Ramos (cell line): ENCODE results near the gene ATG7.
"Not testable (repeated sequence)": the region's sequence is repeated elsewhere in the genome, so short reads cannot be mapped to it uniquely, and the experiment has no call there.

Experiments
- in situ Hi-C: fragments of 300-500 bp; cut with MboI; formaldehyde crosslinking; loops from one replicate; pipeline ENCODE4 v1.14.3; 2022; ENCODE audit warnings: low sequenced_read_pairs; ENCODE audit not compliant: unreplicated experiment

ATG7 gene

DNA sequence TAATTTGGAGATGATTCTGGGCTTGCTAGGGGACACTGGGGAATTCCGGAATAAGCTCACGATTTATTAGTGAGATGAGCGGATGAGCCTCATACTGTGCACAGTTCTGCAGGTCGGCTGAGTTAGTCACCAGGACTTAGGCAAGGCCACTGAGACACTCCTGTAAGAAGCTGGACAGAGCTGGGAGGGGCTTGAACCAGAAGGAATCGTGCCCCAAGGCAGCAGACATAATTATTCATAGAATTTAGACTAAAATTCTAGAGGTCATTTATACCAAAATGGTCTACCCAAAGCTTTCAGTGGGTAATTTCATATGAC, 250.2 kb downstream of the ATG7 start:
- in situ Hi-C loops, result no loop called here

DNA sequence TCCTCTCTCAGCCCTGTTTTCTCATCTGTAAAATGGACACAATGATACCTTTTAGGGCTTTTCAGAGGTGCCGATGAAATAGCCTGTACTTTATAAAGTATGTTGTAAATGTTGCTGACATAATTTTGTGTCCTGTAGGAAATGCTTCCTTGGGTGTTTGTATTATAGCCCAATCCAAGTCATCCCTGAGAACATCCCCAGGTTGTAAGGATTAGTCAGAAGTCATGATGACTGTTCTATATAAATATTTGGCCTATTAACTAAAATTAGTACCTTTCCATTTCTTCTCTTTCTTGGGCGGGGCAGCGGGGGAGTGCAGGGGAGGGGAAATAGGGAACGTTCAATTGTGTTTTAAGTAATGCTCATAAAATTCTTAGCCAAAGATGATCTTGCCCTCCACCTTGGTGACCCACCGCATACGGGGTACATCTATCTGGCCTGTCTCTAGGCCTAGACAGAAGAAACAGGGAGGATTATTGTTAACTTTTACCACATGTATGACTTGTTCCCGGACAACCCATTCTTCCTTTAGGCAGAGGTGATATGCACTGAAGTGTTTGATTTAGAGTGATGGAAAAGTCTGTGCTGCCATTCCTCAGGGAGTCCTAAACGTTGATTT, 250.9 kb downstream of the ATG7 start:
- in situ Hi-C loops, result no loop called here

DNA sequence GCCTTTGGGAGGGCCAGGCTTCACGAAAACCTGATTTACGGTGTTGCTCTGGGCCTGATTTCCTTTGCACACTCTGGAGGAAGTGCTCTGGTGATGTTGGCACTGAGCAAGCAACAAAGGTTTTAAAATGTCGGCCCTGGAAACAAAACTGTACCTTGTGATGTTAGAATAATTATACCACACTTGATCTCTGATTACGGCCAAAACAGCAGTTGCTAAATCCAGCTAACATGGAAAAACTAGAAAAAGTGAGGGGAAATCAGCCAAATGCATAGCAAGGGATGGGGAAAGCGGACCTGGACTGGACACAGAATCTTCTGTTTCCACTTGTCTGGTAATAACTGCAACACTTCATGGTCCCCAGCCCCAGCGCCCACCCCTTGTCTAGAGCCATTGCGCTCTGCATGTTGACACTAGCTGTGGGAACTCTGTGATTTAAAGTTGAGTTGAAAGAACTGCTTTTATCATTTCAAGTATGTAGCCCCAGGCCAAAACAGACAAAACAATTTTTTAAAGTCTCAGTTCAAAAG, 251.4 kb downstream of the ATG7 start:
- in situ Hi-C loops, result no loop called here

DNA sequence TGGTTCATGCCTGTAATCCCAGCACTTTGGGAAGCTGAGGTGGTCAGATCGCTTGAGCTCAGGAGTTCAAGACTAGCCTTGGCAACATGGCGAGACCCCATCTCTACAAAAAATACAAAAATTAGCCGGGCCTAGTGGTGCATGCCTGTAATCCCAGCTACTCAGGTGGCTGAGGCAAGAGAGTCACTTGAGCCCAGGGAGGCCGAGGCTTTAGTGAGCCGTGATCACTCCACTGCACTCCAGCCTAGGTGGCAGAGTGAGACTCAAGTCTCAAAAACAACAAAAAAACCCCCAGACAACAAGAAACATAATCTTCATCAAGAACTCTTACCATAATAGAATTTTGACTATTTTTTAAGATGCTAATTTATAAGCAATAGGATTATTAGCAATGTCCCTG, 253.9 kb downstream of the ATG7 start:
- in situ Hi-C loops, result not testable (repeated sequence)

DNA sequence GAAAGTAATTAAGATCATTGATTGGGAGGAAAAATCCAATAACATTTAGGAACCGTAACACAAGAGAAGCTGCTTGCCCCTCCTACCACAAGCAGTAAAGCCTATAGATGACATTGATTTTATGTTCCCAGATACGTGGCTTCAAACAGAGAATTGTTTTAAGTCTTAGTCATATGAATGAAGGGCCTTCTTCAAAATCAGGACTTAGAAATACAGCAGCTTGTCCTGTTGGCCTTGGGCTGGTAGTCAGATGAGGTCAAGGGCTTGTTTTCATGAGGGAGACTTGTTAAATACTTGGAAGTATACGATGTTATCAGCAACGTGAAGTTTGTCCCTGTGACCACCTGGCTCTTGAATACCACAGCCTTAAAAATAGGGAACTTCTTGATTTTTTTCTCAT, 257.1 kb downstream of the ATG7 start:
- in situ Hi-C loops, result no loop called here

DNA sequence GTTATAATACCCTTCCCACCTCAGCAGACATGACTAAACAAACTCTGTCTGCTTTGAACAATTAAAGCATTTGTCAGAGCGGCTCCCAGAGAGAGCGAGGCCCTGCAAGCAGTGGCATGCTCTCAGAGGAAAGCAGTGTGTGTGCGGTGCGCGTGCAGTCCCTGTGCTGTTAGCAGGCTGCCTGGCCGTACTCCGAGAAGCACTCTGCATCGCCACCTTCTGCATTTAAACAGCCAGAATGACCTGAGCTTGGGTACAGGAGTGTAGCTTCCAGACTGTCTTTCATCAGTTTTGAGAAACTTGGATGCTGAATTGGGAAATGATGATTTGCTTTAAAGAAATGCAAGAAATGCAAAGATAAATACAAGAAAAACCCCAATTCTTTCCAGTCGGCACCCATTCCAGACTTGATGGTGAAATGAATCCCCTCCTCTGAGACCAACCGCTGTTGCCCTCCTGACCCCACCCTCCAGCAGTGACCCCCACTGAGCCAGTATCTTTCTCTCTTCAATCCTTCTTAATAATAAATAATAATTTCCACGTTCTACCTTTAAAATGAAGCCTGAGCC, 258.0 kb downstream of the ATG7 start:
- in situ Hi-C loops, result no loop called here

DNA sequence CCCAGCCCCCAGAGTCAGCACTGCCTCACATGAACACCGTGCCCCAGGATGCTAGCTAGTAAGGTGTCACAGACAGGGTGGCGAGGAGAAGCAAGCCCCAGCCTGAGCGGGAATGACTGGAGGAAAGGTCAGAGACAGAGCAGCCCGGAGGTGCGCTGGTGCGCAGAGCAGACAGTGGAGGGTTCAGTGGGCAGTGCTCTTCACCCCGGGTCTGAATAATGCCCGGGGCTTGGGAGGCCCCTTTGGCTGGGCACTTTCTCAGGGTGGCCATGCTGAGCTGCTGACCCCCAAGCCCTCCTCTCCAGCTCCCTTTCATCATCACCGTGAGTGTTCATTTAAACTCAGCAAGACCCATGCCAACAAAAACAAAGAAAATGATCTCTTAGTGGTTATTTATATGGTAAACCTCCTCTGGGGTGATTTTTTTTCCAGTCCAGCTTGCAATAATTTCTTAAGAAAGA, 260.8 kb downstream of the ATG7 start:
- in situ Hi-C loops, result no loop called here

DNA sequence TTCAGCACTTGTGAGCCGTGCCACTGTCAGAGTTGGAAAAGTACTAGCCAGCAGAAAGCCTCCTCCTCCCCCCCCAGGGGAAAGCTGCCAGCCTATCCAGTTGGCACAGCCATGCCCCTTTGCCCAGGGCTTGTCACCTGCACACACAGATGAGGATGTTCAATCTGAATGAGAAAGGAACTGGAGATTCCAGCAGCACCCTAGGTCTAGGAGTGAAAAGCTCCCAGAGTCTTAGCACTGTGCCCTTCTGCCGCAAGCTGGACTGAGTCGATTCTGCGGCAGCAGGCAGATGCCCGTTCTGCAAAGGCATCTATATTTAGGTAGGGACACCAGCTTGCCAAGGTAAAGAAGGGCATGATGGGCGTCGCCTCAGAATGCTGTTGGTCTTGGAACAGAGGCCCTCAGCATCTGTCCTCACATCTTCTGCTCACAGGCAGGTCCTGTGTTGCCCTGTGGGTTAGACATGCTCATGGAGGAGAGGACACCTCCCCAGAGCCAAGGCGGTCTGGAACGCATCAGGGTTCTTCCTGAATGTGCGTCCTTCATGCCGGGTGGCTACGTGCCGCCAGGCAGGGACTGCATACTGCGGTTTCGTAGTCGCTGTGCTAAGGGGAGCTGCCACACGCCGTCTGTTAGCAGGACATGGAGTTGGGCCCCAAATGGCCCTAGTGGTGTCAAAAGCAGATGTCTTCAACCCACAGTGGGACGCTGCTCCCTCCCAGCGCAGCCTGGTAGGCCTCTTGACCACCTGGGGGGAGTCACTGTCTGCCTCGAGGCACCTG, 262.0 kb downstream of the ATG7 start:
- in situ Hi-C loops, result no loop called here

DNA sequence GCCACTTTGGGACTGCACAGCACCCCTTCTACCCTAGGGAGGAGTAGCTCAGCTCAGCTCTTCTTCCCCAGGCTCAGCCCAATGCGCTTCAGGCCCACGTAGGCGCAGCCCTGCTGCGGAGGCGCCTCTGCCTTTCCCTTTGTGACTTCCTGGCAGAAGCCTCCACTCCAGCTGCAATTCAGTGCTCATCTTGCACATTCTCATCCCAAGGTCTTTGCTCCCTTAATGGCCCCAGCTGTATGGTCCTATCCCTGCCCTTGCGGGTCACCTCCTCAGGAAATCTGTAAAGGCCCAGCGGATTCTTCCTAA, 262.6 kb downstream of the ATG7 start:
- in situ Hi-C loops, result no loop called here

DNA sequence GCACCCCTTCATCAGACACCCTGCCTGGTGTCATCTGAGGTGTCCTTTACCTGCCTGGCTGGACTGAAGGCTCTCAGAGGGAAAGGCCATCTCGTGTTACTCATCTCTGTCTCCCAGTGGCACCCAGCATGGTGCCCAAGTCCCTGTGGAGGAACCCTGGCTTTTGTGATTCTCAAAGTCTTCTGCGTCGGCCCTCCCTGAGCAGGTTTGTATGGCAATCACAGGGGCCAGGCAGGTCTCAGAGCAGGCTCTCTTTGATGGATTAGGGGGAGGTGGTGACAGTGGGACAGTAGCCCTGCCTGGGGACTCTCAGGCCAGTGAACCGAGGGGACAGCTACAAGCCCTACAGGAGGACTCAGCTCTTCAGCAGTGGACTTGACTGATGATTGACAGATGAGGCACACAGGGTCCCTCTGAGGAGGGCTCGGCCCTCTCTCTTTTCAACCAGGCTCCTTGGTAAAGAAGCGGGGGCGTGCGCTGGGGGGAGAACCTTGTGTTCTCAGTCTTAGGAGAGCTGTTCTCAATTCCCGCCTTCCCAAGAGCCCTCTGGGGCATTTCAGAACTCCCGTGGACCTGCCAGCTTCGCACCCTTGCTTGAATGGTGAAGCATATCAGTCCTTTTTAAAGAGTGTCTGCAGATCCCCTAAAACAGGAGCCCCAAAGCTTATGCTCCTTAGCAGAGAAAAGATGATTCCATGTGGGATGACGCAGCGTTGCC, 263.2 kb downstream of the ATG7 start:
- in situ Hi-C loops, result no loop called here

DNA sequence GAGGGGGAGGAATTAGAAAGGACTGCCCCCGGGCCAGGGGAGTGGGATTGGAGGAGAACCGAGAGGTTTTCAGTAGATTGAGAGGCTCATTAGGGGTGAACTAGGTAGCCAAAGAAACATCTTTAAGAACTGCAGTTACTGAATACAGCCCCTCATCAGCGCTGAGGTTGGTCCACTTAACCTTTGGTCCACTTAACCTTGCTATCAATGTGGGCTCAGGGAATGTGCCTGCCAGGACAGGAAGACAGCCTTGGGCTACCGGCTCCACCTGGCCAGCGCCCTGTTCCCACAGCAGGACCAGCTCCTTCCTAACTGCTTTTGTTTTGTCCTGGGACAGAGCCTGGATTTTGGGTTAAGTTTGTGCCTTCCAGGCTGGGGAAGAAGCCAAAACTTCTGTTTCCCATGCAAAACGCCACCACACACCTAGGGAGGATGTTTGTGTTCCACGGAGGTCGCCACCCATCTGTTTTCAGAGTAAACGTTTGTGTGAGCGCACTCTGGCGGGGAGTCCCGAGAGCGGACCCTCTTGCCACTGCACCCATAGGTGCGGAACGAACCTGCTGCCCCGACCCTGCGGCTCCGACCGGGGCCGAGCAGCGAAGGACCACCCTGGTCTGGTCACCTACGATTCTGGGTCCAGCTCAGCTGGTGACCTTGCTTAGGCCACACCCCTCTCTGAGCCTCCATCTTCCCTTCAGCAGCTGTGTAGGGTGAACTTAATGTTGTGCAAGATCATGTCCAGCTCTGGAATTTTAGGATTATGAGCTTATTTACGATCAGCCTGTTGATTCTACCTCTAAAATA, 264.1 kb downstream of the ATG7 start:
- in situ Hi-C loops, result no loop called here

DNA sequence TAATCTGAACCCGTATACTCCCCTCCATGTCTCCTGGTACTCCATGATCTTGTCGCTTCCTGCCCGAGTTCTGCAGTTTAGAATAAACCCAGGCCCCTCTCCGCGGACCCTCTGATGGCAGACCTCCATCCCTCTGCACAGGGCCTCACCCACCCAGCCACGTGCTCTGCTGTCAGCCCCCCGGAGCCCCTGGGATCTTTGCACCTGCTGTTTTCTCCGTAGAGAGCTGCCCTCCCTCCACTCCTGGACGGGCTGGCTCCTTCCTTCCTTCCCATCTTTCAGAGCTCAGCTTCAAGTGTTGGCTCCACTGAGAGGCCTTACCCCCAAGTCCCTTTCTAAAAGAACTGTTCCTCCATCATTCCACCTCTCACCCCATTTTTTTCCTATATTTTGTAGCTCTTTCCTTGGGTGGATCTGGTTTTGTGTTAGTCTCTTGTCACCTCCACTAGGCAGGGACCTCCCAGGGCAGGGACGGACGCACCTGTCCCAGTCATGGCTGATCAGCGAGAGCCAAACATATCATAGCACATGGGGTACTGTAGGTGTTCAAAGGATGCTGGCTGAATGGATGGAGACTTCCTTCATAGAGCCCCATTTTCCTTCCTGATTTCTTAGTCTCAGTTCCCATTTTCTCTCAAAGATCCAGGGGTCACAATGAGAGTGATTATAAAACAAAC, 264.9 kb downstream of the ATG7 start:
- in situ Hi-C loops, result no loop called here

DNA sequence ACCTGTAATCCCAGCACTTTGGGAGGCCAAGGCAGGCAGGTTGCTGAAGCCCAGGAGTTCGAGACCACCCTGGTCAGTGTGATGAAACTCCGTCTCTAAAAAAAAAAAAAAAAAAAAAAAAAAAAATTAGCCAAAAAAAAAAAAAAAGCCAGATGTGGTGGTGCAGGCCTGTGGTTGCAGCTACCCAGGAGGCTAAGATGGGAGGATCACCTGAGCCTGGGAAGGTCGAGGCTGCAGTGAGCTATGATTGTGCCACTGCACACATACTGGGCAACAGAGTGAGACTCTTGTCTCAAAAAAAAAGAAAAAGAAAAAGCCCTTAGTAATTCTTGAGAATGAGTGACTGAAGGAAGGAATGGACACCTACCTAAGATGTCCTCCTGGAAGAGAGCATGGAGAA, 266.4 kb downstream of the ATG7 start:
- in situ Hi-C loops, result no loop called here

DNA sequence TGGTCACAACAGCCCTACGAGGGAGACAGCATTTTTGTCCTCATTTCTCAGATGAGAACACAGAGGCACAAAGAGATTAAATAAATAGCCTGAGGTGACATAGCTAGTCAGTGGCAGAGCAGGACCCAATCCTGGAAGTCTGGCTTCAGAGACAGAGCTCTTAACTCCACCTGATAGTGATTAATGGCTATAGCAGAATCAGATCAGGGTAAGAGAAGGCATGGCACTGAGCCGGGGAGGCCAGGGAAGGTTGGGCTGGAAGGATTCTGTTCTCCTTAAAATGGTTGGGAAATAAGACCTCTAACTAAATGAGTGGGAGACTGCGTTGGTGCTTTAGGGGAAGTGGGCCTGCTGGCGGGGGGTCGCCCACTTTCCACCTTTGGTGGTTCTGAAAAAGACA, 267.0 kb downstream of the ATG7 start:
- in situ Hi-C loops, result no loop called here

DNA sequence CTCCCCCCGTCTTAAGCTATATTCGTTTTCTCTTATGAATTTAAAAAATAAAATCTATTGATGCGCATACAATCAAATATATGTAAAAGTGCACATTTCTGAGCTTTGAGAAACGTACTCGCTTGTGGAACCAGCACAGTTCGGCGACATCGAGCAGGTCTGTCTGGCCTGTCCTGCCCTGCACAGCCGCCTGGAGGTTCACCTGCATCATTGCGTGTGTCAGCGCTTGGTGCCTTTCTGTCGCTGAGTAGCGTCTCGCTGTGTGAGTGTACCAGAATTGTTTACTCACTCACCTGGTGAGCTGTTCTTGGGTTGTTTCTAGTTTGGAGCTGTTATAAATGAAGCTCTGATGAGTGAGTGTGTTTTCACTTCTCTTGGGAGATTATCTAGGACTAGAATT, 267.5 kb downstream of the ATG7 start:
- in situ Hi-C loops, result no loop called here

DNA sequence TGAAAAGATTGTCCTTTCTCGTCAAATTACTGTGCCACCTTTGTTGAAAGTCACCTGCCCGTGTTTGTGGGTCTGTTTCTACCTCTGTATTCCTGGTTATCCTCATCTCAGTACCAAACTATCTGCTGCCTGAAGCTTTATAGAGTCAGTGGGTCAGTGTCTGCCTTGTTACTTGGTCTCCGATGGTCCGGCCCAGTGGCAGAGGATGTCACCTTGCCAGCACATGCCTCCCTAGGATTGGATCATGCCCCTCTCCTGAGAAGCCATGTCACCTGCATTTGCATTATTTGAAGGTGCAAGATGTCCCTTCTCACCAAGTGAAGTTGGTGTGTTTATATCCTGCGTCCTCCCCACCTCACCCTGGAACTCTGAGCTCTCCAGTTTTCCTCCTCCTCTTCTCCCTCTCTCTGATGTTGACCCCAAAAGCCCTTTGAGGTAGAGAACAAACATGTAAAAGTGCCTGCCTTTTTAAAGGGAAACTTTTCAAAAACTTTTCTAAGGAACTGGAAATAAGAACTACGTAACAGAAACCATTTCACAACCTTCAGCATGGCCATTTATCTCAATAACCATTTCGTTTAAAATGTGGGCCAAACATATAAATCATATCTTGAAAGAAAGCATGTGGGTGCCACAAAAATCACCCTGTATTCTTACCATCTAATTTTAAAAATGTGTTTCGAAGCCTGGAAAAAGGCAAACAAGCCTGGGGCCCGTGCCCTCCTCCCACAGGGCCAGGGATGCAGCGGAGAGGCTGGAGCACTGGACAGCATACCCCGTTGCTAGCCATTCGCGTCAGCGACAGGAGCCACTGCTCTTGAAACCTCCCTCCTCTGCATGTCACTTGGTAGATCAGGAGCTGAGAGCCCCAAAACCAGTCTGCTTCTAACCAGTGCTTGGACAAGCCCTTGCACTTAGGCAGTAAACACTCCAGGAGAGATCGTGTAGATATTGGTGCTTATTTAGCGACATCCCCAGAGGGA, 269.4 kb downstream of the ATG7 start:
- in situ Hi-C loops, result no loop called here

DNA sequence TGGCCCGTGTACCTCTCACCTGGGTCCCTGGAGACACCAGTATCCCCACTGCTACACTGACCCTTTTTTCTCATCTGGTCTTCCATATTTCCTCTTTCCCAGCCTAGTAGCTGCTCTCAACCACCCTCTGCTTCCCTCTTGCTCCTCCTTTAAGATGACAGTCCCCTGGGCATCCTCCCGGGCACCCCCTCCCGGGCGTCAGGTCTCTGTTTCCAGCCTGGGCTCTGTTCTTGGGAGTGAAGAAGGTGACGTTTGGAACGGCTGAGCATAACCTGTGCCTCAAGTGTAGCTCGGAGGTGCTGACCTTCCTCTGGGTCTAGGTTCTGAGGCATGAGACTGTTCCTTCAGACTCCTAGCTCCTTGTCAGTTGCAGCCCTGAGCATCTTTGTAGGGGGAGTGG, 270.4 kb downstream of the ATG7 start:
- in situ Hi-C loops, result no loop called here

DNA sequence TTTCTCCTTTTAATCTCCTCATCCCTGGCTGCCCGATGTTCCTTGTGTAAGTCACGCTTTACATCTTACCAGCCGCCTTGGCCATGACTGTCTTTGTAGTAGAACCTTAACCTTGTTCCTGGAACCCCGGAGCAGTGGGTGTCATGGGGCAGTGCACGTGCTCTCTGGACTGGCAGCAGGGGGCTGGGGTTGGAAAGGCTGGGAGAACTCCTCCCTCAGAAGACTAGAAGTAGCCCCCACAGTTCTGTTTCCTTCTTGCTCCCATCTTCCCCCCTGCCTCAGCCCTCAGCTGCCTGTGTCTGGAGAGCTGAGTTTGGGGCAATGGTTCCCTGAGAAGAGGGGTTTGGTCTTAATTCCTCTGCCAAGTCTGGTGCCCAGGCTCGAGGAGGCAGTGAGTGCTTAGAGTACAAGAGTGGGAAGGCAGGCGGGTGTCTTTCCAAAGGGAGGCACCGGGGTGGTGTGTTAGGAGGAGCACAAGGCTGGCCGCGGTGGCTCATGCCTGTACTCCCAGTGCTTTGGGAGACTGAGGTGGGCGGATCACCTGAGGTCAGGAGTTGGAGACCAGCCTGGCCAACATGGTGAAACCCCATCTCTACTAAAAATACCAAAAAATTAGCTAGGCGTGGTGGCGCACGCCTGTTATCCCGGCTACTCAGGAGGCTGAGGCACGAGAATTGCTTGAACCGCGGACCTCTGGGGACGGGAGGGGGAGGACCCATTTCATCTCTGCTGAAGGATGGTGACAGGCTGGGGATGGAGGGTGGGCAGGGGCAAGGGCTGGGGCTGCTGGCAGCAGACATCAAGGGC, 271.1 kb downstream of the ATG7 start:
- in situ Hi-C loops, result no loop called here
